ENCODE measurements around the gene KHDC1L. TPM values are rescaled to one million over a fixed set of nuclear protein-coding genes. Genes with fewer than 3 reads are reported as not detected.
"Not testable (repeated sequence)": the region's sequence is repeated elsewhere in the genome, so short reads cannot be mapped to it uniquely, and the experiment has no call there.

The KHDC1L gene
- total and polyA plus RNA-seq, 9 donors = 0.40 TPM; not detected in 8

- TF ChIP-seq POLR2A (IDR thresholded peaks at IDR 0.05) (no peak), EP300 (IDR thresholded peaks at IDR 0.05) (no peak), CTCF (IDR thresholded peaks at IDR 0.05) (no peak)
- Histone ChIP-seq H3K27me3 (no peaks in the 10 kb centered on the region), H3K4me1 (ENCODE audit: insufficient read depth) (no peaks in the 10 kb centered on the region), H3K9me3 (no peaks in the 10 kb centered on the region), H3K27ac (no peak overlapping the region), H3K36me3 (no peaks in the 10 kb centered on the region), H3K4me3 (no peak overlapping the region)
- no peak for DNase-seq
- intact Hi-C loops (cut with DNase I) = loop anchor here in 1 of 4 donors (2.0 kb wide), 1 partner anchor 24 kb away; no protein-coding TSS in a partner anchor
- WGBS, 3 donors = 82 to 90% (median 88%) methylated on average over 1 of the region's 1 CpG
Observed at GRCh38 chr6:73234733-73235132, 9.4 kb upstream of the KHDC1L start.

- intact Hi-C loops (cut with DNase I) = loop anchor here in 1 of 4 donors (2.0 kb wide), 1 partner anchor 23 kb away; no protein-coding TSS in a partner anchor
- not testable (repeated sequence) for H3K4me1 ChIP-seq (ENCODE audit: insufficient read depth); H3K36me3 ChIP-seq; H3K4me3 ChIP-seq; H3K27me3 ChIP-seq; H3K27ac ChIP-seq; DNase-seq; H3K9me3 ChIP-seq
- WGBS, 3 donors = 39 to 56% (median 51%) methylated on average over 3 of the region's 3 CpGs
Observed at GRCh38 chr6:73233971-73234370, 8.7 kb upstream of the KHDC1L start.

- no peak for DNase-seq
- no peaks in the 10 kb centered on the region for H3K4me1 ChIP-seq (ENCODE audit: insufficient read depth)
- TF ChIP-seq EP300 (IDR thresholded peaks at IDR 0.05) = no peak
- TF ChIP-seq CTCF (IDR thresholded peaks at IDR 0.05) = no peak
- TF ChIP-seq POLR2A (IDR thresholded peaks at IDR 0.05) = no peak
- no peak overlapping the region for H3K27ac ChIP-seq
- WGBS, 3 donors = 83 to 96% (median 92%) methylated on average over 6 of the region's 6 CpGs
- intact Hi-C loops (cut with DNase I) = no loop called here
- no peaks in the 10 kb centered on the region for H3K9me3 ChIP-seq
- H3K4me3 ChIP-seq = no peak overlapping the region
- no peaks in the 10 kb centered on the region for H3K27me3 ChIP-seq
- H3K36me3 ChIP-seq = no peaks in the 10 kb centered on the region
Observed at GRCh38 chr6:73233048-73233447, 7.8 kb upstream of the KHDC1L start.

GRCh38 chr6:73231986-73232391, 6.7 kb upstream of the KHDC1L start:
- no peak for DNase-seq
- Histone ChIP-seq H3K4me3 (no peak overlapping the region), H3K4me1 (ENCODE audit: insufficient read depth) (no peaks in the 10 kb centered on the region), H3K27me3 (no peaks in the 10 kb centered on the region), H3K36me3 (no peaks in the 10 kb centered on the region), H3K9me3 (no peaks in the 10 kb centered on the region), H3K27ac (no peak overlapping the region)
- TF ChIP-seq POLR2A (IDR thresholded peaks at IDR 0.05) (no peak), EP300 (IDR thresholded peaks at IDR 0.05) (no peak), CTCF (IDR thresholded peaks at IDR 0.05) (no peak)
- 69 to 84% (median 70%) methylated on average over 1 of the region's 1 CpG for WGBS, 3 donors
- intact Hi-C loops (cut with DNase I) = no loop called here

- no peak for DNase-seq
- H3K4me3 ChIP-seq = no peak overlapping the region
- H3K36me3 ChIP-seq = no peaks in the 10 kb centered on the region
- no peak for TF ChIP-seq CTCF (IDR thresholded peaks at IDR 0.05)
- no peak for TF ChIP-seq POLR2A (IDR thresholded peaks at IDR 0.05)
- no peak for TF ChIP-seq EP300 (IDR thresholded peaks at IDR 0.05)
- no peaks in the 10 kb centered on the region for H3K9me3 ChIP-seq
- intact Hi-C loops (cut with DNase I) = loop anchor here in 1 of 4 donors (2.0 kb wide), 1 partner anchor 57 kb away; no protein-coding TSS in a partner anchor
- H3K27ac ChIP-seq = no peak overlapping the region
- no peaks in the 10 kb centered on the region for H3K4me1 ChIP-seq (ENCODE audit: insufficient read depth)
- 85 to 91% (median 88%) methylated on average over 3 of the region's 3 CpGs for WGBS, 3 donors
- no peaks in the 10 kb centered on the region for H3K27me3 ChIP-seq
Observed at GRCh38 chr6:73227606-73228255, 2.4 kb upstream of the KHDC1L start.

Data from ovary (tissue), 9 donors.